ENCODE results near the gene DEPDC1B.

DNA sequence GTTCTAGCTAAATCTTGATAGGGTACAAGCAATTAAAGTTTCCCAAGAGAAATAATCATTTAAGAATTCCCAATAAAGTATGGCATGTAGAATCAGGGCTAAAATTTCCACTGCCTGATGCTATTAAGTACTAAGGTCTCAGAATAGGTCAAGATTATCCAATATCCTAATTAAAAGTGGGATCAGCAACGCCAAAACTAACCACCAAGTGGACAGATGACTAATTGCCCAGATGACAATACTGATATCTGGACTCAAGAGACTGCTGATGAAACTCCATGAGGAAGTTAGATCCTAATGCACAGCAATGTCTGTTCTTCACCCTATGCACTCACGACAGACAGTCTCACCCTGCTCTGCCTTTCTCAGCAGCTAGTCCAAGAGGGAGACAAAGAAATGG, 14.3 kb downstream of the DEPDC1B start:
- TF ChIP-seq, protein P1, sequence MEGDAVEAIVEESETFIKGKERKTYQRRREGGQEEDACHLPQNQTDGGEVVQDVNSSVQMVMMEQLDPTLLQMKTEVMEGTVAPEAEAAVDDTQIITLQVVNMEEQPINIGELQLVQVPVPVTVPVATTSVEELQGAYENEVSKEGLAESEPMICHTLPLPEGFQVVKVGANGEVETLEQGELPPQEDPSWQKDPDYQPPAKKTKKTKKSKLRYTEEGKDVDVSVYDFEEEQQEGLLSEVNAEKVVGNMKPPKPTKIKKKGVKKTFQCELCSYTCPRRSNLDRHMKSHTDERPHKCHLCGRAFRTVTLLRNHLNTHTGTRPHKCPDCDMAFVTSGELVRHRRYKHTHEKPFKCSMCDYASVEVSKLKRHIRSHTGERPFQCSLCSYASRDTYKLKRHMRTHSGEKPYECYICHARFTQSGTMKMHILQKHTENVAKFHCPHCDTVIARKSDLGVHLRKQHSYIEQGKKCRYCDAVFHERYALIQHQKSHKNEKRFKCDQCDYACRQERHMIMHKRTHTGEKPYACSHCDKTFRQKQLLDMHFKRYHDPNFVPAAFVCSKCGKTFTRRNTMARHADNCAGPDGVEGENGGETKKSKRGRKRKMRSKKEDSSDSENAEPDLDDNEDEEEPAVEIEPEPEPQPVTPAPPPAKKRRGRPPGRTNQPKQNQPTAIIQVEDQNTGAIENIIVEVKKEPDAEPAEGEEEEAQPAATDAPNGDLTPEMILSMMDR (conservative IDR thresholded peaks at IDR 0.05; ENCODE audit: low read depth, low read length): no peak
- TF ChIP-seq EZH2 (IDR thresholded peaks at IDR 0.05; ENCODE audit: borderline replicate concordance, low read depth, low read length, poor library complexity, severe bottlenecking): no peak
